DND-41 (cell line): ENCODE results near the gene WFDC12.

Source experiments
- ATAC-seq: fragments of 200-7000 bp; cut with Tn5 transposase; 3 replicates; pipeline ENCODE4 v1.9.1; 2021; ENCODE audit warnings: low read depth; ENCODE audit not compliant: insufficient read depth
- DNase-seq: peaks from one replicate; pipeline ENCODE4 v3.0.0-alpha.2; 2020
- H2AFZ ChIP-seq: 2 replicates; pipeline ENCODE4 v1.6.0; 2012; ENCODE audit warnings: low read depth, low read length
- H3K27ac ChIP-seq: 2 replicates; pipeline ENCODE4 v1.5.1; 2012; ENCODE audit warnings: low read length, inconsistent platforms
- H3K27me3 ChIP-seq: fragments of 200-600 bp; sonication (generic); 2 replicates; pipeline ENCODE4 v1.6.0; 2012; ENCODE audit warnings: low read length, mild to moderate bottlenecking, inconsistent platforms; ENCODE audit not compliant: insufficient read depth, poor library complexity
- H3K36me3 ChIP-seq: 2 replicates; pipeline ENCODE4 v1.5.1; 2012; ENCODE audit warnings: low read length, inconsistent platforms; ENCODE audit not compliant: insufficient read depth
- H3K4me1 ChIP-seq: 2 replicates; pipeline ENCODE4 v1.5.1; 2012; ENCODE audit warnings: mild to moderate bottlenecking, low read length; ENCODE audit not compliant: insufficient read depth
- H3K4me2 ChIP-seq: 2 replicates; pipeline ENCODE4 v1.6.0; 2012; ENCODE audit warnings: mild to moderate bottlenecking, moderate library complexity, low read length, inconsistent platforms; ENCODE audit not compliant: insufficient read depth
- H3K4me3 ChIP-seq, 2 experiments: fragments of 200-600 bp in 1 of 2; shearing (Covaris generic) in 1 of 2; 2 replicates each; pipeline ENCODE4 v1.5.1; 2012 to 2016; ENCODE audit warnings: inconsistent platforms in 2 of 2, low read length in 2 of 2, mild to moderate bottlenecking in 2 of 2, low read depth in 1 of 2, moderate library complexity in 1 of 2
- H3K79me2 ChIP-seq: 2 replicates; pipeline ENCODE4 v1.6.0; 2012; ENCODE audit warnings: low read length, inconsistent platforms; ENCODE audit not compliant: insufficient read depth
- H3K9ac ChIP-seq: 2 replicates; pipeline ENCODE4 v1.6.0; 2012; ENCODE audit warnings: low read depth, mild to moderate bottlenecking, inconsistent platforms, low read length, moderate library complexity
- H3K9me3 ChIP-seq: 2 replicates; pipeline ENCODE4 v1.5.1; 2012; ENCODE audit warnings: low read length, moderate library complexity, mild to moderate bottlenecking, inconsistent platforms; ENCODE audit not compliant: insufficient read depth, severe bottlenecking
- H4K20me1 ChIP-seq: 2 replicates; pipeline ENCODE4 v1.6.0; 2012; ENCODE audit warnings: low read length; ENCODE audit not compliant: insufficient read depth
- EZH2 ChIP-seq: IDR thresholded peaks from 3 replicates; pipeline ENCODE4 v1.6.1; 2012; ENCODE audit warnings: borderline replicate concordance, low read depth, mild to moderate bottlenecking, moderate library complexity, low read length, inconsistent platforms; ENCODE audit not compliant: severe bottlenecking
- TF ChIP-seq, protein P1 (sequence below): IDR thresholded peaks from 2 replicates; pipeline ENCODE4 v1.5.1; 2012; ENCODE audit warnings: borderline replicate concordance, low read length, moderate library complexity, mild to moderate bottlenecking; ENCODE audit not compliant: poor library complexity, severe bottlenecking; ENCODE audit errors: extremely low read depth

WFDC12 gene

GRCh38 chr20:45115829-45116228 is 8.4 kb downstream of the WFDC12 start:
- Histone ChIP-seq H3K36me3 (no peaks in the 10 kb centered on the region), H4K20me1 (no peaks in the 10 kb centered on the region), H3K27ac (no peak overlapping the region), H3K4me3 (no peak overlapping the region), H3K9ac (no peak overlapping the region), H3K9me3 (no peaks in the 10 kb centered on the region), H3K79me2 (no peaks in the 10 kb centered on the region), H3K4me2 (no peak overlapping the region), H2AFZ (no peak overlapping the region), H3K4me1 (no peaks in the 10 kb centered on the region), H3K27me3 (peaks cover 2% of the 10 kb centered on the region)
- DNase-seq (no peak), ATAC-seq (no peak)
- TF ChIP-seq EZH2: no peak
- TF ChIP-seq, protein P1, sequence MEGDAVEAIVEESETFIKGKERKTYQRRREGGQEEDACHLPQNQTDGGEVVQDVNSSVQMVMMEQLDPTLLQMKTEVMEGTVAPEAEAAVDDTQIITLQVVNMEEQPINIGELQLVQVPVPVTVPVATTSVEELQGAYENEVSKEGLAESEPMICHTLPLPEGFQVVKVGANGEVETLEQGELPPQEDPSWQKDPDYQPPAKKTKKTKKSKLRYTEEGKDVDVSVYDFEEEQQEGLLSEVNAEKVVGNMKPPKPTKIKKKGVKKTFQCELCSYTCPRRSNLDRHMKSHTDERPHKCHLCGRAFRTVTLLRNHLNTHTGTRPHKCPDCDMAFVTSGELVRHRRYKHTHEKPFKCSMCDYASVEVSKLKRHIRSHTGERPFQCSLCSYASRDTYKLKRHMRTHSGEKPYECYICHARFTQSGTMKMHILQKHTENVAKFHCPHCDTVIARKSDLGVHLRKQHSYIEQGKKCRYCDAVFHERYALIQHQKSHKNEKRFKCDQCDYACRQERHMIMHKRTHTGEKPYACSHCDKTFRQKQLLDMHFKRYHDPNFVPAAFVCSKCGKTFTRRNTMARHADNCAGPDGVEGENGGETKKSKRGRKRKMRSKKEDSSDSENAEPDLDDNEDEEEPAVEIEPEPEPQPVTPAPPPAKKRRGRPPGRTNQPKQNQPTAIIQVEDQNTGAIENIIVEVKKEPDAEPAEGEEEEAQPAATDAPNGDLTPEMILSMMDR: no peak

GRCh38 chr20:45115386-45115774 is 8.9 kb downstream of the WFDC12 start:
- peaks cover 2% of the 10 kb centered on the region for H3K27me3 ChIP-seq
- no peak for DNase-seq
- TF ChIP-seq, protein P1: no peak
- no peaks in the 10 kb centered on the region for H3K9me3 ChIP-seq
- H3K4me2 ChIP-seq: no peak overlapping the region
- no peaks in the 10 kb centered on the region for H3K4me1 ChIP-seq
- no peak for ATAC-seq
- H3K27ac ChIP-seq: no peak overlapping the region
- H4K20me1 ChIP-seq: no peaks in the 10 kb centered on the region
- no peaks in the 10 kb centered on the region for H3K36me3 ChIP-seq
- no peak overlapping the region for H2AFZ ChIP-seq
- no peak overlapping the region for H3K9ac ChIP-seq
- H3K79me2 ChIP-seq: no peaks in the 10 kb centered on the region
- no peak overlapping the region for H3K4me3 ChIP-seq

DNA sequence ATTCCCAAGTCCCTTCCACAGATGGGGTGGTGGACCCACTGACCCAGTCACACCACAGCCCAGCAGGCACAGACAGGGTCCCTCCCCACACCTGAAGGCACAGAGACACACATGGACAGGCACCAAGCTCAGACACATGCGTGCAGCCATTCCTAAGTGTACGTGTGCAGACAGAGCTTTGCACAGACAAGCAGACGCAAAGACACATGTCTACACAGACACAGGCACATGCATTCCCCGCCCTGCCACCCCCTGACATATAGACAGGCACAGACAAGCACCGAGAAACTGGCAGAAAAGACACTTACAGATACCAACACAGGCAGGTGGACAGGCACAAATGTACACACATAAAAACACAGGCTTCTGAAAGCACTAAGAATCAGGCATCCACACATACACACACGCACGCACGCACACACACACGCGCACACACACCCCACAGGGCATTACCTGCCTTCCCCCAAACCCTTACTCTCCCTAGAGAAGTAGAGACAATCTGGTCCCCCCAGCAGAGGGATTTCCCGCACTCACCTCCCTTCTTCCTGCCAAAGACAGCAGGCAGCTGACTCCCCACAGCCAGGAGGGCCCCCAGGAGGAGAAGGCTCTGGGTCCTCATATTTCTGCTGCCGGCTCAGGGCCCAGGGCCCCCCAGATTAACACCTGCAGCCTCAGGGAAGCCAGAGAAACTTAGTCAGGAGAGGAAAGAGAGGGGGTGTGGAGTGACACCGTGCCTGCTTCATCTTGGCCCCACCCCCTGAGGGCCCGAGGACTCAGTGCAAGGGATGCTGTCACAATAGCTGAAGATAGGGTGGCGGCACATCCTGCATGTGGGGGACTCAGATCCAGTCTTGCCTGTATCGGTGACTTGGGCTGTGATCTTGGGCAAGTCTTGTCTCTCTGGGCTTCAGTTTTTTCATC is 9.5 kb downstream of the WFDC12 start, which contains the start of gene WFDC5:
Gene WFDC5, minus strand, starts transcription at position 710 of the 921 bp plus-strand sequence. Its CDS starts 91 bp downstream, at position 619.
- Histone ChIP-seq H3K27me3 (peaks cover 6% of the 10 kb centered on the region), H3K9ac (no peak within 1 kb of the TSS), H3K79me2 (no peaks in the 10 kb centered on the region), H2AFZ (no peak within 1 kb of the TSS), H3K36me3 (no peaks in the 10 kb centered on the region), H4K20me1 (no peaks in the 10 kb centered on the region), H3K27ac (no peak within 1 kb of the TSS), H3K4me1 (no peaks in the 10 kb centered on the region), H3K4me2 (no peak within 1 kb of the TSS), H3K4me3 (no peak within 1 kb of the TSS), H3K9me3 (no peaks in the 10 kb centered on the region)
- peak; percentile 64; the same call in 2 of the 3 replicates for ATAC-seq
- TF ChIP-seq, protein P1: no peak
- TF ChIP-seq EZH2: no peak
- DNase-seq: no peak
